Measurements from ENCODE around the gene MYO3B.

Gene MYO3B

DNA sequence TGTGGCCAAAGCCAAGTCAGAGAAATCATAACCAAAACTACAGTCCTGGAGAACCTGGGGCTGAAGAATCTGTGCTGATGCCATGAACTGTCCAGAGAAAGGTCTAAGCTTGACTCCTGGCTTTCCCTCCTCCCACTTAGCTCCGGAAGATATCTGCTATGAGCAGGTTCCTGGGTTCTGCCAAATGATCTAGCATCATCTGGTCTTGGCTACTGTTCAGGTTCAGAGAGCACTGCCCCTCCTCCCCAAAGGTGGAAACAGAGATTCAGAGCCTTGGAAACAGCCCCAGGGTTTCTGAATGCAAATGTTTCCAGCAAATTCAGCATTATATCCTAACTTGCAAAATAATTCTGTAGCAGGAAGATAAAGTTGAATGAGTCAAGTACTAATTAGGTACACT, 317.9 kb downstream of the MYO3B start:
- no peak for FAIRE-seq
- TF ChIP-seq CTCF (IDR thresholded peaks at IDR 0.05; ENCODE audit: insufficient read depth, missing control alignments), result no peak

DNA sequence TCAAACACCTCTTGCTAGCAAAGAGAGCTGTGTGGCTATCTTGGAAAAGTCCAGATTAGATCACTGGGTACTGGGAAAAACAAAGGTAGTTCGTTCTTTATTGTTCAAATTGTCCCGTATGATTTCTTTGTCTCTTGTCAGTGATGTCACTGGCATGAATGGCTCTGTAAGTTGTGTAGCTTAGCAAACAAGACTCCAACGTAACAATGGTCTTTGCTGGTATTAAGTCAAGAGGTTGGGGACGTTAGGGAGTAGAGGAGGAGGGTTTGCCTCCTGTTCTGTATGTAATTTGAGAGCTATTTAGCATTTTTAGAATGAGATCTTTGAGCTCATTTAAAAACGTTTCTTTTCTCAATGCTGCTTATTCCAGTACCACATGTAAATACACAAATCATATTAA, 320.7 kb downstream of the MYO3B start:
- FAIRE-seq (no peak), DNase-seq (ENCODE audit: insufficient read length, low spot score) (no peak)
- TF ChIP-seq CTCF (IDR thresholded peaks at IDR 0.05; ENCODE audit: insufficient read depth, missing control alignments), result no peak

More for the DNA sequence above, 317.9 kb downstream of the MYO3B start:
- DNase-seq (ENCODE audit: insufficient read length, low spot score), result no peak

GRCh38 chr2:170500104-170500503, 322.2 kb downstream of the MYO3B start:
- FAIRE-seq (no peak), DNase-seq (ENCODE audit: insufficient read length, low spot score) (no peak)
- TF ChIP-seq CTCF (IDR thresholded peaks at IDR 0.05; ENCODE audit: insufficient read depth, missing control alignments), result no peak

- TF ChIP-seq CTCF (IDR thresholded peaks at IDR 0.05; ENCODE audit: insufficient read depth, missing control alignments), result no peak
- no peak for DNase-seq (ENCODE audit: insufficient read length, low spot score)
- no peak for FAIRE-seq
Observed at GRCh38 chr2:170500770-170501169, 322.8 kb downstream of the MYO3B start.

GRCh38 chr2:170501421-170502043, 323.6 kb downstream of the MYO3B start:
- FAIRE-seq (no peak), DNase-seq (ENCODE audit: insufficient read length, low spot score) (no peak)
- TF ChIP-seq CTCF (IDR thresholded peaks at IDR 0.05; ENCODE audit: insufficient read depth, missing control alignments), result no peak

DNA sequence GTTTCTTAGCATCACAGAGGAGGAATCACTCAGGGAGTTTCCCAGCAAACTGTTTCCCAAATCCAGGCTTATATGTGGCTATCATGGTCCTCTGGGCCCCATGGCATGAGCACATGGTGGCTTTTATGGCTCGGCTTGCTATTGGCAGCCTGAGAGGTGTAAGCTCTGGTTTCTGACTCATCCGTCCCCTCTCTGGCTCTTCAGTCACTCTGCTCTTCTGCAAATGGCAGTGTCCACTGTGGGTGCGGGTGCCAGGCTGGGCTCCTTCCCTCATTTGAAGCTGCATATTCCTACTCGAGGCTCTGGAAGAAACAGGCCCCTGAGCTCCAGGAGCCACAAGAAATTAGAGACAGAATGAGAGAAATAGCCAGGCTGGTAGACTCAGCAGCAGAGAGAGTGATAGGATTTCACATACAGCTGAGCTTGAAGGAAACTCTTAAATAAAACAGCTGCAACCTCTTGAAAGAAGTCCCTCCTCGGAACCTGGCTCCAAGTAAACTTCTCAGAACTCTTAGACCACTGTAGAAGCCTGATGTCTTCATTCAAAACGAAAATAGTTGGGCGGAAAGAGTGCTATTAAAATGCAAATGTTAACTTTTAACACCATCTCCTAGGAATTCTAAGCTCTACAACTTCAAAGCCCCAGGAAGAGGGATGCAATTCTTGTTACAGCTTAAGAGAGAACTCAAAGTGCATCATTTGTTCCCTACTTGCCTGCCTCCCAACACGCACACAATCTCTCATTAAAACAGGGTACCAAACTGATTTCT, 324.6 kb downstream of the MYO3B start:
- FAIRE-seq (no peak), DNase-seq (ENCODE audit: insufficient read length, low spot score) (no peak)
- TF ChIP-seq CTCF (IDR thresholded peaks at IDR 0.05; ENCODE audit: insufficient read depth, missing control alignments), result no peak

- FAIRE-seq, result no peak
- TF ChIP-seq CTCF (IDR thresholded peaks at IDR 0.05; ENCODE audit: insufficient read depth, missing control alignments), result no peak
Observed at GRCh38 chr2:170503563-170503962, 325.6 kb downstream of the MYO3B start.

More at GRCh38 chr2:170503563-170503962, 325.6 kb downstream of the MYO3B start:
- no peak for DNase-seq (ENCODE audit: insufficient read length, low spot score)
